HepG2 (cell line): Measurements from ENCODE around the gene TP53TG3D.
"Not testable (repeated sequence)": the region's sequence is repeated elsewhere in the genome, so short reads cannot be mapped to it uniquely, and the experiment has no call there.

Source experiments
- GLI4 ChIP-seq: sonication (generic); formaldehyde crosslinking; IDR thresholded peaks from 2 replicates; pipeline ENCODE4 v1.5.1; 2020; ENCODE audit warnings: missing genetic modification reagents, mild to moderate bottlenecking, moderate library complexity, borderline replicate concordance
- PHF5A ChIP-seq: IDR thresholded peaks from one replicate; pipeline ENCODE4 v1.6.1; 2018; ENCODE audit warnings: low read depth, missing genetic modification reagents; ENCODE audit not compliant: unreplicated experiment
- SP1 ChIP-seq, 2 experiments: fragments of 450-650 bp in 1 of 2; sonication (generic) in 1 of 2; formaldehyde crosslinking in 1 of 2; IDR thresholded peaks; 2 replicates each; pipeline versions ENCODE4 v1.4.0 to v1.6.1; 2016 to 2020; ENCODE audit warnings: missing genetic modification reagents in 1 of 2
- TFAP4 ChIP-seq: sonication (generic); IDR thresholded peaks from 2 replicates; pipeline ENCODE4 v1.6.1; 2016; ENCODE audit warnings: low read depth, borderline replicate concordance
- ZNF143 ChIP-seq: sonication (generic); formaldehyde crosslinking; IDR thresholded peaks from 2 replicates; pipeline ENCODE4 v1.4.0; 2020; ENCODE audit warnings: missing genetic modification reagents
- ZNF616 ChIP-seq: sonication (generic); formaldehyde crosslinking; IDR thresholded peaks from 2 replicates; pipeline ENCODE4 v1.5.0; 2020; ENCODE audit warnings: low read depth, mild to moderate bottlenecking, missing genetic modification reagents
- TF ChIP-seq, protein P1 (sequence below): sonication (generic); formaldehyde crosslinking; IDR thresholded peaks from 2 replicates; pipeline ENCODE4 v1.5.0; 2020; ENCODE audit warnings: mild to moderate bottlenecking, missing genetic modification reagents, moderate library complexity
- TF ChIP-seq, protein P2 (sequence below): sonication (generic); formaldehyde crosslinking; conservative IDR thresholded peaks from 2 replicates; pipeline ENCODE4 v1.8.0; 2022; ENCODE audit warnings: low read depth, missing genetic modification reagents

- TF ChIP-seq TFAP4; ZNF143; ZNF616; SP1 (IDR thresholded peaks at IDR 0.05); SP1 (CRISPR knock-in tag; IDR thresholded peaks at IDR 0.05); PHF5A; GLI4 (CRISPR knock-in tag): not testable (repeated sequence)
- TF ChIP-seq, protein P1, sequence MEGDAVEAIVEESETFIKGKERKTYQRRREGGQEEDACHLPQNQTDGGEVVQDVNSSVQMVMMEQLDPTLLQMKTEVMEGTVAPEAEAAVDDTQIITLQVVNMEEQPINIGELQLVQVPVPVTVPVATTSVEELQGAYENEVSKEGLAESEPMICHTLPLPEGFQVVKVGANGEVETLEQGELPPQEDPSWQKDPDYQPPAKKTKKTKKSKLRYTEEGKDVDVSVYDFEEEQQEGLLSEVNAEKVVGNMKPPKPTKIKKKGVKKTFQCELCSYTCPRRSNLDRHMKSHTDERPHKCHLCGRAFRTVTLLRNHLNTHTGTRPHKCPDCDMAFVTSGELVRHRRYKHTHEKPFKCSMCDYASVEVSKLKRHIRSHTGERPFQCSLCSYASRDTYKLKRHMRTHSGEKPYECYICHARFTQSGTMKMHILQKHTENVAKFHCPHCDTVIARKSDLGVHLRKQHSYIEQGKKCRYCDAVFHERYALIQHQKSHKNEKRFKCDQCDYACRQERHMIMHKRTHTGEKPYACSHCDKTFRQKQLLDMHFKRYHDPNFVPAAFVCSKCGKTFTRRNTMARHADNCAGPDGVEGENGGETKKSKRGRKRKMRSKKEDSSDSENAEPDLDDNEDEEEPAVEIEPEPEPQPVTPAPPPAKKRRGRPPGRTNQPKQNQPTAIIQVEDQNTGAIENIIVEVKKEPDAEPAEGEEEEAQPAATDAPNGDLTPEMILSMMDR: not testable (repeated sequence)
- TF ChIP-seq, protein P2, sequence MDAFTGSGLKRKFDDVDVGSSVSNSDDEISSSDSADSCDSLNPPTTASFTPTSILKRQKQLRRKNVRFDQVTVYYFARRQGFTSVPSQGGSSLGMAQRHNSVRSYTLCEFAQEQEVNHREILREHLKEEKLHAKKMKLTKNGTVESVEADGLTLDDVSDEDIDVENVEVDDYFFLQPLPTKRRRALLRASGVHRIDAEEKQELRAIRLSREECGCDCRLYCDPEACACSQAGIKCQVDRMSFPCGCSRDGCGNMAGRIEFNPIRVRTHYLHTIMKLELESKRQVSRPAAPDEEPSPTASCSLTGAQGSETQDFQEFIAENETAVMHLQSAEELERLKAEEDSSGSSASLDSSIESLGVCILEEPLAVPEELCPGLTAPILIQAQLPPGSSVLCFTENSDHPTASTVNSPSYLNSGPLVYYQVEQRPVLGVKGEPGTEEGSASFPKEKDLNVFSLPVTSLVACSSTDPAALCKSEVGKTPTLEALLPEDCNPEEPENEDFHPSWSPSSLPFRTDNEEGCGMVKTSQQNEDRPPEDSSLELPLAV: not testable (repeated sequence)
These were observed 36.1 kb downstream of the TP53TG3D start for GRCh38 chr16:32289197-32289596.
